SK-N-SH treated with all-trans-retinoic acid at 6 μM for 48 hours (cell line): ENCODE results near the gene ZNF500.
A peak's percentile ranks its signal among the peaks of the same experiment; 100 is the strongest.

Source experiments
- ATAC-seq: fragments of 200-7000 bp; cut with Tn5 transposase; 3 replicates; pipeline ENCODE4 v1.9.1; 2020; ENCODE audit warnings: mild to moderate bottlenecking, moderate library complexity
- ARNTL ChIP-seq: fragments of 450-650 bp; formaldehyde crosslinking; IDR thresholded peaks from 2 replicates; pipeline ENCODE4 v1.5.0; 2020; ENCODE audit warnings: low read depth, mild to moderate bottlenecking, moderate library complexity, borderline replicate concordance
- BACH2 ChIP-seq: fragments of 250-450 bp; sonication (Bioruptor Pico); IDR thresholded peaks from 2 replicates; pipeline ENCODE4 v1.9.0; 2021; ENCODE audit warnings: mild to moderate bottlenecking, borderline replicate concordance
- CREB5 ChIP-seq: fragments of 250-450 bp; sonication (Bioruptor Pico); IDR thresholded peaks from 2 replicates; pipeline ENCODE4 v1.5.1; 2020; ENCODE audit warnings: low read depth, mild to moderate bottlenecking, moderate library complexity
- CSRNP3 ChIP-seq: fragments of 250-450 bp; sonication (Bioruptor Pico); IDR thresholded peaks from 2 replicates; pipeline ENCODE4 v1.5.1; 2021; ENCODE audit warnings: mild to moderate bottlenecking, moderate library complexity
- ESRRG ChIP-seq: fragments of 250-450 bp; sonication (Bioruptor Pico); IDR thresholded peaks from 2 replicates; pipeline ENCODE4 v1.6.1; 2021; ENCODE audit warnings: mild to moderate bottlenecking
- GLIS3 ChIP-seq: fragments of 250-450 bp; sonication (Bioruptor Pico); IDR thresholded peaks from 2 replicates; pipeline ENCODE4 v1.5.0; 2020; ENCODE audit warnings: mild to moderate bottlenecking, moderate library complexity
- OSR1 ChIP-seq: fragments of 250-450 bp; sonication (Bioruptor Pico); IDR thresholded peaks from 2 replicates; pipeline ENCODE4 v1.8.0; 2022; ENCODE audit warnings: moderate library complexity, mild to moderate bottlenecking, inconsistent platforms
- PPARA ChIP-seq: fragments of 250-450 bp; sonication (Bioruptor Pico); IDR thresholded peaks from 2 replicates; pipeline ENCODE4 v1.5.0; 2020; ENCODE audit warnings: mild to moderate bottlenecking, borderline replicate concordance
- RARB ChIP-seq: fragments of 250-450 bp; sonication (Bioruptor Pico); IDR thresholded peaks from 2 replicates; pipeline ENCODE4 v1.8.0; 2021; ENCODE audit warnings: mild to moderate bottlenecking, moderate library complexity
- SNAI2 ChIP-seq: fragments of 250-450 bp; sonication (Bioruptor Pico); IDR thresholded peaks from 2 replicates; pipeline ENCODE4 v1.5.0; 2020; ENCODE audit warnings: mild to moderate bottlenecking, moderate library complexity
- TSHZ2 ChIP-seq: fragments of 250-450 bp; sonication (Bioruptor Pico); IDR thresholded peaks from 2 replicates; pipeline ENCODE4 v1.5.0; 2020; ENCODE audit warnings: mild to moderate bottlenecking, moderate library complexity
- ZC3H10 ChIP-seq: fragments of 250-450 bp; sonication (Bioruptor Pico); IDR thresholded peaks from 2 replicates; pipeline ENCODE4 v1.5.1; 2021; ENCODE audit warnings: mild to moderate bottlenecking, moderate library complexity
- ZFP3 ChIP-seq: fragments of 250-450 bp; sonication (Bioruptor Pico); IDR thresholded peaks from 2 replicates; pipeline ENCODE4 v1.5.0; 2020; ENCODE audit warnings: mild to moderate bottlenecking, moderate library complexity
- ZNF565 ChIP-seq: fragments of 450-650 bp; formaldehyde crosslinking; conservative IDR thresholded peaks from 2 replicates; pipeline ENCODE4 v1.5.0; 2020; ENCODE audit warnings: low read depth, mild to moderate bottlenecking, moderate library complexity
- ZNF70 ChIP-seq: fragments of 450-650 bp; formaldehyde crosslinking; IDR thresholded peaks from 2 replicates; pipeline ENCODE4 v1.5.0; 2020; ENCODE audit warnings: mild to moderate bottlenecking, moderate library complexity
- ZNF8 ChIP-seq: fragments of 450-650 bp; formaldehyde crosslinking; IDR thresholded peaks from 2 replicates; pipeline ENCODE4 v1.5.0; 2020; ENCODE audit warnings: mild to moderate bottlenecking, moderate library complexity

Gene ZNF500

GRCh38 chr16:4803898-4804762, 37.2 kb upstream of the ZNF500 start (continued):
- TF ChIP-seq ZC3H10 (CRISPR knock-in tag) (no peak), CREB5 (CRISPR knock-in tag) (no peak)
- TF ChIP-seq, all 23 proteins: peak for 0

- TF ChIP-seq ZC3H10 (CRISPR knock-in tag), result no peak
- TF ChIP-seq ZNF70 (CRISPR knock-in tag), result no peak
- TF ChIP-seq TSHZ2 (CRISPR knock-in tag), result no peak
- TF ChIP-seq PPARA (CRISPR knock-in tag), result no peak
- TF ChIP-seq SNAI2 (CRISPR knock-in tag), result no peak
- TF ChIP-seq CSRNP3 (CRISPR knock-in tag), result no peak
- no peak for TF ChIP-seq ZNF8 (CRISPR knock-in tag)
- TF ChIP-seq OSR1, result no peak
- no peak for TF ChIP-seq ARNTL (CRISPR knock-in tag)
- ATAC-seq, result no peak
Measured at GRCh38 chr16:4803401-4803844, 36.5 kb upstream of the ZNF500 start.

GRCh38 chr16:4802659-4803287, 35.8 kb upstream of the ZNF500 start:
- peak; percentile 98 for ATAC-seq
- TF ChIP-seq ZNF70 (CRISPR knock-in tag) (no peak), GLIS3 (CRISPR knock-in tag) (peak; percentile 65; the same call in 1 of the 2 replicates)

- peak; percentile 48 for ATAC-seq
Measured at GRCh38 chr16:4801962-4802658, 35.1 kb upstream of the ZNF500 start, which contains the start of gene ROGDI. TSS of gene ROGDI (minus strand) at chr16:4802633. CDS start at chr16:4802571, 62 bp downstream.

More at GRCh38 chr16:4801962-4802658, 35.1 kb upstream of the ZNF500 start, which contains the start of gene ROGDI:
- TF ChIP-seq BACH2 (CRISPR knock-in tag) (no peak), ZC3H10 (CRISPR knock-in tag) (no peak), ZNF565 (no peak), ZFP3 (CRISPR knock-in tag) (no peak), ZNF70 (CRISPR knock-in tag) (no peak), RARB (CRISPR knock-in tag) (no peak), GLIS3 (CRISPR knock-in tag) (no peak), ESRRG (no peak), SNAI2 (CRISPR knock-in tag) (no peak), TSHZ2 (CRISPR knock-in tag) (no peak)
